GM12873 (cell line): ENCODE results near the gene SYPL1.

Source experiments
- CTCF ChIP-seq: IDR thresholded peaks from 2 replicates; pipeline ENCODE4 v1.5.1; 2012; ENCODE audit warnings: low read depth, mild to moderate bottlenecking, moderate library complexity, low read length, control low read depth; ENCODE audit not compliant: insufficient read depth; ENCODE audit errors: missing control alignments

SYPL1 gene

GRCh38 chr7:106088014-106088413 is 24.1 kb downstream of the SYPL1 start:
- TF ChIP-seq CTCF, result no peak

- no peak for TF ChIP-seq CTCF
Measured at GRCh38 chr7:106086062-106086461, 26.1 kb downstream of the SYPL1 start.

GRCh38 chr7:106085015-106085414 is 27.1 kb downstream of the SYPL1 start:
- TF ChIP-seq CTCF, result no peak

- no peak for TF ChIP-seq CTCF
Measured at GRCh38 chr7:106083717-106084116, 28.4 kb downstream of the SYPL1 start.

- no peak for TF ChIP-seq CTCF
Measured at GRCh38 chr7:106082087-106082854, 29.8 kb downstream of the SYPL1 start.

- TF ChIP-seq CTCF, result no peak
Measured at GRCh38 chr7:106080300-106080987, 31.7 kb downstream of the SYPL1 start.

- TF ChIP-seq CTCF, result no peak
Measured at GRCh38 chr7:106076537-106076936, 35.6 kb downstream of the SYPL1 start.
